GM23248 (cell line): ENCODE data around the gene AKAP7.
"Not testable (repeated sequence)": the region's sequence is repeated elsewhere in the genome, so short reads cannot be mapped to it uniquely, and the experiment has no call there.

ENCODE experiments used
- EZH2 ChIP-seq: fragments of 200-600 bp; sonication (generic); IDR thresholded peaks from 2 replicates; pipeline ENCODE4 v1.6.1; 2018; ENCODE audit warnings: antibody characterized with exemption, mild to moderate bottlenecking; ENCODE audit not compliant: insufficient read depth, poor library complexity, severe bottlenecking
- EZH2phosphoT487 ChIP-seq: fragments of 200-600 bp; sonication (generic); IDR thresholded peaks from 2 replicates; pipeline ENCODE4 v1.6.1; 2018; ENCODE audit warnings: antibody characterized with exemption, moderate library complexity, mild to moderate bottlenecking, low read depth; ENCODE audit not compliant: insufficient read depth

- not testable (repeated sequence) for TF ChIP-seq EZH2, EZH2phosphoT487
These were observed 190.4 kb downstream of the AKAP7 start for GRCh38 chr6:131325669-131326068.
